Stimulated activated CD8-positive, alpha-beta memory T cell treated with anti-CD3 and anti-CD28 coated beads, Interleukin-15, amount 100 ng/mL, for 48 hours (primary cell): ENCODE data around the gene NEO1.

Experiments
- DNase-seq, 2 donors: peaks; one replicate each; pipeline ENCODE4 v3.0.0-alpha.2; 2020; ENCODE audit warnings: low read depth in 2 of 2

The NEO1 gene

GRCh38 chr15:73329501-73330200 lies 277.4 kb downstream of the NEO1 start:
- DNase-seq: no peak

DNA sequence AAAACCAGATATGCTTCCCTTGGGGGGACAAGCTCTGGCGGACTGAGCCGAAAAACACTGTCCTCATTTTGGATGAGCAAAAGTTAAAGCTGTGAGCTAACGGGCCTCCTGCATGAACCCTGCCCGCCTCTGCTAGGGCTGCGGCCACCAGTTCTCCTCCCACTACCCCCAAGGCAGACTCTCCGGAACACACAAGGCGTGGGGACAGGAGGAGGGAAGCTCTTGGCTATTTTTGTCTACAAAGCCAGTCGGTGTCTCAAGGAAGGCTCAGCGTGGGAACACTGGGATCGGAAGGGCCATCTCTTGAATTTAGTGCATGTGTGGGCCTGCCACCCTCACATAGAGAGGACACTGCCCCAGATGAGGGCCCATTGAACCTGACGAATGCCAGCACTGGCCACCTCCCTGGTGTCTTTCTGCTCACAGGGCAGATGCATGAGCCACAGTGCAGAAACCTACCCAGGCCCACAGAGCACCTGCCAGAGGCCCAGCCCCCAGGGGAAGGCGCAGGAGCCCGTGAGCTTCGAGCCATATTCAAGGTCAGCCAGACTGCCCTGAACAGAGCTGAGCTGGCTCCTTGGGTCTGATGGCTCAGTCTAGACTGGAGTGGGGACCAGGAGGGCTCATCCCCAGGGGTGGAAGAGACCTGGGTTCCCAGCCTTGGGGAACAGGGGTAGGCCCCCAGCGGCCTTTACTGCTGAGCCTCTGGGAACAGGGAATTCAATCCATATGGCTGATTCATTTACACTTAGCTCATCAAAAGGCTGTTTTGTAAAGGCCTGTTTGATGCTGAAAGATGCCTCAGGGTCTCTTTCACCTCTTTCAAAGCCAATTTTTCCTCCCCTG lies 278.2 kb downstream of the NEO1 start:
- DNase-seq: no peak

- no peak for DNase-seq
These were observed 279.2 kb downstream of the NEO1 start for GRCh38 chr15:73331501-73331900.

- DNase-seq: no peak
These were observed 280.0 kb downstream of the NEO1 start for GRCh38 chr15:73331991-73332925.

- no peak for DNase-seq
These were observed 280.7 kb downstream of the NEO1 start for GRCh38 chr15:73333001-73333400.

DNA sequence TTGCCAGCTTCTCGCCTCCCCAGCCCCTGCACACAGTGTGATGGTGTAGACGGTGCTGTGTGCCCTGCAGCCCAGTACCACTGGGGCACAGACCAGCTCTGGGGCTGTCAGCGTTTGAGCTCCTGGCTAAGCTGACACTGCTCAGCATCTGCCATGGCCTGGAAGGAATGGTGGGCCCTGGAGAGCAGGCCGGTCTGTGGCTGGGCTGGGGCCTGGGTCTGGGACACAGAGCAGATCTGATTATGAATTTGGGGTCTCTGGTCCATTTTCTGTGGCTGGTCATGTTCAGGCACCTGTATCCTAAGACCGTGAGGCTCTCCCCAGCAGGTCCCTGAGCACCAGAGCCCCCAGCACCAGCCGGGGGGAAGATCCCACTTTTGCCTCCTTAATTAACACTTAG lies 281.8 kb downstream of the NEO1 start:
- DNase-seq: no peak

DNA sequence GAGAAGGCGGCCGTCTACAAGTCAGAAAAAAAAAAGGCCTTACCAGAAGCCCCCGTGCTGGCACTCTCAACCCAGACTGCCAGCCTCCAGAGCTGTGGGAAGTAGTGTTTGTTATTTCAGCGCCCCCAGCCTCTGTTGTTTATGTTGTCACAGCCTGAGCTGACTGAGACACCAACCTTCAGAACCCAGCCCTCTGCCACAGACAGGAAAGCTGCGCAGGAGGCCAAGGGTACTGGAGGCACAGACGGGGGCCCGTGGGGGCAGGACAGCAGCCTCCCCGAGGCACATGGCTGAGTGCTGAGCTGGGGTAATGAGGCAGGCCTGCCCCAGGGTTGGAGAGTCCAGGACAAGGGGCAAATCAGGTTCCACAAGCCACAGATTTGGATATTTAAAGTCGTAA lies 282.8 kb downstream of the NEO1 start:
- DNase-seq: no peak

- DNase-seq: no peak
These were observed 283.2 kb downstream of the NEO1 start for GRCh38 chr15:73335471-73335870.

DNA sequence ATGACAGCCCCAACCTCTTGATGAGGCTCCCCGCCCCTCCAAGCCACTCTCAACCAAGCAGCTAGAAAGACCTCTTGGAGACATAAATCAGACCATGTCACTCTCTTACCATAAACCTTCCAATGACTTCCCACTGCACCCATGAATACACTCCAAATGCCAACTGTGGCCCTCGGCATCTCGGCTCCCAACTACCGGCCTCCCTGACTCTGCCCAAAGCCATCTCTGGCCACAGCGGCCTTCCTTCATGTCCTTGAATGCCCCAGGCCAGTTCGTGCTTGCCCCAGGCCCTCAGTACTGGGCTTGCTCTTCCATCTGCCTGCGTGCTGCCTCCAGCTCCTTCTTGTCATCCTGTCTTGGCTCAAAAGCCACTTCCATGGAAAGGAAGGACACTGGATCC lies 284.5 kb downstream of the NEO1 start:
- no peak for DNase-seq

DNA sequence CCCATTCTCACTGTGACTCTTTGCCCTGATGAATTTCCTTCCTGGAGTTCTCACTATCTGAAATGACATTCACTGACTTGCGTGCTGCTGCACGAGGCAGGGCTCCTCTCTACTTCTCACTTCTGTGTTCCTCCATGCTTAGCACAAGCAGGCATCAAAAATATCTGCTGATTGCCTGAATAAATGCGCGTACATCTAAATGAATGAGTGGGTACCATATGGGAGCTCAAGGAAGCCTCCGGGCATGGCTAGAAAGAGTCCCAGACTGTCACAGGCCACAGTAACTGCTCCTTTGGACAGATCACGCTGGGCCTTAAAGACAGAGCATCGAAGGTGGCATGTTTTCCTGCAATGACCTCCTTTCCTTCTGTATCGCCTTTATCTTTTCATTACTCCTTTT lies 284.9 kb downstream of the NEO1 start:
- DNase-seq: no peak

- no peak for DNase-seq
These were observed 285.8 kb downstream of the NEO1 start for GRCh38 chr15:73338058-73338457.

GRCh38 chr15:73338606-73339374 lies 286.5 kb downstream of the NEO1 start:
- no peak for DNase-seq

- DNase-seq: no peak
These were observed 288.4 kb downstream of the NEO1 start for GRCh38 chr15:73340502-73341192.

GRCh38 chr15:73341886-73342600 lies 289.8 kb downstream of the NEO1 start:
- DNase-seq: no peak

GRCh38 chr15:73344056-73344455 lies 291.8 kb downstream of the NEO1 start:
- DNase-seq: no peak

DNA sequence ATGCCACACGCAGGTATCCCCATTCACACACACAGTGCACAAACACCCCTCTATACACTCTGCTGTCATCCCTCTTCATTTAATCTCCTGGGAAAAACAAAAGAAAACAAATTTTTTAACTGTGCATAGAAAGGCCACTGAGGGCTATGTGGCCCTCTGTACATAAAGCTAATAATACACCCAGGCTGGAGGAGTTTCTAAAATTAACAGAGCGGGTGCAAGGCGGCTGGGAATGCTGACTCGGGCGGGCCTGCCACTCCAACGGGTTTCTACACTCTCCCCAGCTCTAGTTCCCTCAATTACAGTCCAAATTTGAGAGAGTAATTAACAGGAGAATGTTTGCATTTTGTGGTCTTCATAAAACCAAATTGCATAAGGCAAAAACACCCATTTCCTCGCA lies 293.4 kb downstream of the NEO1 start:
- DNase-seq: no peak

- DNase-seq: peak; percentile 12 to 36
These were observed 294.6 kb downstream of the NEO1 start for GRCh38 chr15:73346735-73347312.

DNA sequence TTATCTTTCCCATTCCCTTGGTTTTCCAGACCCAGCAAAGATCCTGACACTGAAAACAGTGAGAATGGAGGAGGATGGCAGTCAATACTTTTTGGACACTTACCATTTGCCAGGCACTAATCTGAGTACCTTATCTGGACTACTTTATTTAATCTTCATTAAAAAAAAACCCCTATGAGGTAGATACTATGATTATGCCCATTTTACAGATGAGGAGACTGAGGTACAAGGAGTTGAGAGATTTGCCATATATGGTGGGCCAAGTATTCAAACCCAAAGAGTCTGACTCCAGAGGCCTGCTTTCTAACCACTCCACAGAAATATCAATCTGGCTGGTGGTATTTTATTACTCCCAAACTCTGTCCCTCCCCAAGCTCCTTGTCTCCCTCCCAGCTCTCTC lies 296.9 kb downstream of the NEO1 start:
- DNase-seq: no peak

DNA sequence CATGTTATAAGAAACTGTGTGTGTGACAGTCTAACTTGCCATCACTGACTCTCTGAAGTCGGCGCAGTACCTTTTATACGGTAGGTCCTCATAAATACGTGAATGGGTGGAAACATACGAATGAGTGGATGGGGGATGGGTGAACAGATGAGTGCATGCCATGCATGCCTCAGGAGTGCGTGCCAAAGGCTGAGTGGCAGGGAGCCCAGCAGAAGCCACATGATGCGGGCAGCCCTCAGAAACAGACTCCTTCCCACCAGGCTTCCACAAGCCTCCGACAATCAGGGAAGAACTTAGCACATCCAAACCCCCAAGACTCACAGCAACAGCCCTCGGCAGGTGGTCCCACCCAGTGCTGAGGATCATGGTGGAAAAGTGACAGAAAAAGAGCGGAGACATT lies 299.8 kb downstream of the NEO1 start:
- DNase-seq: no peak

DNA sequence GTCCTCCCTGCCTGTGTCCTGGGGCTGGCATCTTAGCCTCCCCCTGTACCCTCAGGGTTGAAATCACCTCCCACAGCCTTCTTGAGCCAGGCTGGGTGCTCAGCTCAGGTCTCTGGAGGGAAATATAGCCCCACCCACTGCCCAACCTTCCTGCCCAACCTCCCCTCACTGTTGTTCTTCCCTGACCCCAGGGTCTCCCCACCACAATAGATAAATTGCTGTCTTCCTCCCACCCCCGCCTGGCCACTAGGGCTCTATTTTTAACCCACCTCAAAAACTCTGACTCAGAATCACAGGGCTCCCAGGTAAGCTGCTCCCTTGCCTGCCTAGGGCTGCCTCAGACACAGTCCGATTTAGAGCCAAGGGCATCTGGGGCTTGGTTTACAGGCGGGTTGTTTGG lies 301.5 kb downstream of the NEO1 start:
- no peak for DNase-seq
